Fibroblast of gingiva (primary cell): ENCODE measurements around the gene SCRT2.

Experiments used
- DNase-seq: peaks from one replicate; pipeline ENCODE4 v3.0.0-alpha.2; 2011; ENCODE audit warnings: low read depth

The SCRT2 gene

GRCh38 chr20:634148-634925, 41.3 kb downstream of the SCRT2 start:
- no peak for DNase-seq

GRCh38 chr20:631101-631500, 44.5 kb downstream of the SCRT2 start:
- no peak for DNase-seq

GRCh38 chr20:626579-626978, 49.0 kb downstream of the SCRT2 start:
- no peak for DNase-seq

GRCh38 chr20:625360-625932, 50.2 kb downstream of the SCRT2 start:
- DNase-seq = no peak

- DNase-seq = no peak
Measured at GRCh38 chr20:623704-624103, 51.9 kb downstream of the SCRT2 start.

- DNase-seq = no peak
Measured at GRCh38 chr20:623021-623420, 52.6 kb downstream of the SCRT2 start.

- DNase-seq = no peak
Measured at GRCh38 chr20:622161-622560, 53.4 kb downstream of the SCRT2 start.

GRCh38 chr20:621125-621756, 54.4 kb downstream of the SCRT2 start:
- no peak for DNase-seq

GRCh38 chr20:620246-620645, 55.4 kb downstream of the SCRT2 start:
- no peak for DNase-seq

- DNase-seq = no peak
Measured at GRCh38 chr20:618980-619379, 56.6 kb downstream of the SCRT2 start.

- no peak for DNase-seq
Measured at GRCh38 chr20:617934-618690, 57.5 kb downstream of the SCRT2 start.

GRCh38 chr20:615514-615913, 60.1 kb downstream of the SCRT2 start:
- no peak for DNase-seq

- no peak for DNase-seq
Measured at GRCh38 chr20:611843-612185, 63.8 kb downstream of the SCRT2 start.
